Left lung (tissue), 10 donors: ENCODE data around the gene ASB4. TPM values are rescaled to one million over a fixed set of nuclear protein-coding genes. Genes with fewer than 3 reads are reported as not detected.

Experiments
- ATAC-seq: fragments of 200-7000 bp; cut with Tn5 transposase; one replicate; pipeline ENCODE4 v1.9.1; 2020; ENCODE audit warnings: moderate library complexity
- DNase-seq, 4 donors: peaks; one replicate each; pipeline ENCODE4 v3.0.0-alpha.2; 2013 to 2020
- H3K27ac ChIP-seq, 2 donors: fragments of 200-600 bp; sonication (generic) in 1 of 2; one replicate each; pipeline versions ENCODE4 v1.5.0 to v1.8.0; 2020 to 2021
- H3K27me3 ChIP-seq, 2 donors: fragments of 200-600 bp; sonication (generic) in 1 of 2; one replicate each; pipeline versions ENCODE4 v1.5.0 to v1.8.0; 2020 to 2021
- H3K36me3 ChIP-seq, 2 donors: fragments of 200-600 bp; sonication (generic) in 1 of 2; one replicate each; pipeline versions ENCODE4 v1.5.0 to v1.8.0; 2020 to 2021
- H3K4me1 ChIP-seq, 2 donors: fragments of 200-600 bp; one replicate each; pipeline ENCODE4 v1.8.0; 2021
- H3K4me3 ChIP-seq, 2 donors: fragments of 200-600 bp; sonication (generic) in 1 of 2; one replicate each; pipeline versions ENCODE4 v1.5.0 to v1.8.0; 2020 to 2021; ENCODE audit warnings: mild to moderate bottlenecking in 1 of 2
- H3K9me3 ChIP-seq, 2 donors: fragments of 200-600 bp; sonication (generic) in 1 of 2; one replicate each; pipeline versions ENCODE4 v1.5.0 to v1.8.0; 2020 to 2021
- intact Hi-C, 2 donors: fragments of 100-400 bp; cut with DNase I; formaldehyde crosslinking; loops; one replicate each; pipeline versions ENCODE4 v1.11.2 to v1.14.2; 2022
- polyA plus RNA-seq, 6 donors: library from polyadenylated mRNA; unstranded; fragments of 120-200 nt; gene quantifications; one replicate each; pipeline ENCODE4 v1.2.1, GENCODE V29; 2013; ENCODE audit not compliant: insufficient read length in 6 of 6
- total RNA-seq, 2 donors: library from RNA; stranded (reverse); fragmentation: NEBNext Ultra II Directional; extraction: Animal tissue kit (Norgen Biotek cat#: 25700); gene quantifications; one replicate each; pipeline ENCODE4 v1.2.1, GENCODE V29; 2021
- TF ChIP-seq, protein P1 (sequence below), 2 donors: fragments of 200-600 bp; sonication (generic) in 1 of 2; IDR thresholded peaks; one replicate each; pipeline versions ENCODE4 v1.5.0 to v1.8.0; 2021; ENCODE audit warnings: antibody characterized with exemption in 2 of 2
- donor health status: DM: no; HTN: yes; CAD: no.
- donor health status: DM: no; HTN: no; CAD: no.

Gene ASB4
- total and polyA plus RNA-seq, 8 donors, result 0.10 to 1.6 (median 0.87) TPM

DNA sequence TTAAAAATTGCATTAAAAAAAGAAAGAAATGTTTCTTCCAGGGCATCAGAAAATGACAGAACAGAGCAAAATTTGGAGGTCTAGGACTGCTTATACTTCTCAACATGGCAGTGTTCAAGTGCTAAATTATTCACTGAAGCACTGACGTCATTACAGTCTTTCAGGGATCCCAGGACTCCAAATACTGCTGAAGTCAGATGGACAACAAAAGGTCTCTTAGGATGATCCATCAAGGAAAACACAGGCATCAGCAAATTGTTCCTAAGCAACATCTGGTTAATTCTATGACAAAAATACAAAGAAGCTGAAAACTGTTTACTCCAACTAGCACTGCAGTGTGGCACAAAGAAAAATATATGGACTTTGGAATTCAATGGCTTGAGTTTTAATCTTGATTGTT, 58.4 kb downstream of the ASB4 start:
- intact Hi-C loops, result loop anchor here in 1 of 2 donors (5.0 kb wide), 1 partner anchor 143 kb away; no protein-coding TSS in a partner anchor
- H3K36me3 ChIP-seq, result no peaks in the 10 kb centered on the region
- H3K27me3 ChIP-seq, result no peaks in the 10 kb centered on the region
- DNase-seq, result no peak
- TF ChIP-seq, protein P1, sequence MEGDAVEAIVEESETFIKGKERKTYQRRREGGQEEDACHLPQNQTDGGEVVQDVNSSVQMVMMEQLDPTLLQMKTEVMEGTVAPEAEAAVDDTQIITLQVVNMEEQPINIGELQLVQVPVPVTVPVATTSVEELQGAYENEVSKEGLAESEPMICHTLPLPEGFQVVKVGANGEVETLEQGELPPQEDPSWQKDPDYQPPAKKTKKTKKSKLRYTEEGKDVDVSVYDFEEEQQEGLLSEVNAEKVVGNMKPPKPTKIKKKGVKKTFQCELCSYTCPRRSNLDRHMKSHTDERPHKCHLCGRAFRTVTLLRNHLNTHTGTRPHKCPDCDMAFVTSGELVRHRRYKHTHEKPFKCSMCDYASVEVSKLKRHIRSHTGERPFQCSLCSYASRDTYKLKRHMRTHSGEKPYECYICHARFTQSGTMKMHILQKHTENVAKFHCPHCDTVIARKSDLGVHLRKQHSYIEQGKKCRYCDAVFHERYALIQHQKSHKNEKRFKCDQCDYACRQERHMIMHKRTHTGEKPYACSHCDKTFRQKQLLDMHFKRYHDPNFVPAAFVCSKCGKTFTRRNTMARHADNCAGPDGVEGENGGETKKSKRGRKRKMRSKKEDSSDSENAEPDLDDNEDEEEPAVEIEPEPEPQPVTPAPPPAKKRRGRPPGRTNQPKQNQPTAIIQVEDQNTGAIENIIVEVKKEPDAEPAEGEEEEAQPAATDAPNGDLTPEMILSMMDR (IDR thresholded peaks at IDR 0.05), result no peak
- H3K4me1 ChIP-seq, result peaks cover 9 to 45% of the 10 kb centered on the region in 2 donors
- ATAC-seq, result no peak
- H3K4me3 ChIP-seq, result no peak overlapping the region
- H3K9me3 ChIP-seq, result no peaks in the 10 kb centered on the region
- H3K27ac ChIP-seq, result no peak overlapping the region

DNA sequence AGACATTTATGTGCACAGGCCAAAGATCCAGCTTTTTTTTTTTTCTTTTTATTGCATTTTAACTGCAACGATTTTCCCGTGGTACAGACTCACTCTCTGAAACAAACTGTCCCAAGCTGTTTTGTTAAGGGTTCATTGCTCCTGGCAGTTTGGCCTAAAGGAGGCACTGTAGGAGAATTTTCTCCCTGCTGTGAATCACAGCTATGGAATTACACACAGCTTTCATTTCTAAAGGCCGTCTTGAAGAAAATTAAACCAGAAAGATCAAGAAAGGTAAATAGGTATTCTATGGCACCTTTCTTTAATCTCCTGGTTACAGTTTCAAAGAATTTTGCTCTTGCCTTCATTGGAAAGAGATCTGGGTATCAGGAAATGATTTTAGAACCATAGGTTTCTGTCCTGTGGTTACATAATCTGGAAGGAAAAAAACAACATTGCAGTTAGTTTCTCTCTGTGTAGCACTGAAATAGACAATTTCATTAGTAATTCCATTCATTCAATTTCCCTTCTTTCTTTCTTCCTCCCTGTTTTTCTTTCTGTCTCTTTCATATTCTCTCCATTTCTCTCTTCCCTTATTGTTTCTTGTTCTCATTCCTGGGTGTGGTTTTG, 59.4 kb downstream of the ASB4 start:
- intact Hi-C loops, result no loop called here
- ATAC-seq (peak; percentile 90), DNase-seq (peak in 3 of 4 donors; percentile 33 to 66 (median 36))
- no peaks in the 10 kb centered on the region for H3K36me3 ChIP-seq
- peaks cover 16 to 54% of the 10 kb centered on the region in 2 donors for H3K4me1 ChIP-seq
- peak overlapping the region; percentile 63 to 71 for H3K27ac ChIP-seq
- TF ChIP-seq, protein P1 (IDR thresholded peaks at IDR 0.05), result peak; percentile 64 to 68
- no peaks in the 10 kb centered on the region for H3K9me3 ChIP-seq
- peak overlapping the region in 1 of 2 donors; percentile 16 for H3K4me3 ChIP-seq
- H3K27me3 ChIP-seq, result no peaks in the 10 kb centered on the region

GRCh38 chr7:95545673-95546072, 59.9 kb downstream of the ASB4 start:
- intact Hi-C loops, result no loop called here
- Histone ChIP-seq H3K36me3 (no peaks in the 10 kb centered on the region), H3K27ac (peak overlapping the region; percentile 63 to 71), H3K4me3 (peak overlapping the region in 1 of 2 donors; percentile 16), H3K4me1 (peaks cover 21 to 60% of the 10 kb centered on the region in 2 donors), H3K27me3 (no peaks in the 10 kb centered on the region), H3K9me3 (no peaks in the 10 kb centered on the region)
- TF ChIP-seq, protein P1 (IDR thresholded peaks at IDR 0.05), result no peak
- ATAC-seq (no peak), DNase-seq (no peak)

- DNase-seq (no peak), ATAC-seq (no peak)
- Histone ChIP-seq H3K36me3 (no peaks in the 10 kb centered on the region), H3K27me3 (no peaks in the 10 kb centered on the region), H3K9me3 (no peaks in the 10 kb centered on the region), H3K4me3 (no peak overlapping the region), H3K27ac (peak overlapping the region; percentile 22 to 71), H3K4me1 (peaks cover 23 to 67% of the 10 kb centered on the region in 2 donors)
- TF ChIP-seq, protein P1 (IDR thresholded peaks at IDR 0.05), result no peak
- intact Hi-C loops, result no loop called here
Measured at GRCh38 chr7:95546647-95547046, 60.9 kb downstream of the ASB4 start.

DNA sequence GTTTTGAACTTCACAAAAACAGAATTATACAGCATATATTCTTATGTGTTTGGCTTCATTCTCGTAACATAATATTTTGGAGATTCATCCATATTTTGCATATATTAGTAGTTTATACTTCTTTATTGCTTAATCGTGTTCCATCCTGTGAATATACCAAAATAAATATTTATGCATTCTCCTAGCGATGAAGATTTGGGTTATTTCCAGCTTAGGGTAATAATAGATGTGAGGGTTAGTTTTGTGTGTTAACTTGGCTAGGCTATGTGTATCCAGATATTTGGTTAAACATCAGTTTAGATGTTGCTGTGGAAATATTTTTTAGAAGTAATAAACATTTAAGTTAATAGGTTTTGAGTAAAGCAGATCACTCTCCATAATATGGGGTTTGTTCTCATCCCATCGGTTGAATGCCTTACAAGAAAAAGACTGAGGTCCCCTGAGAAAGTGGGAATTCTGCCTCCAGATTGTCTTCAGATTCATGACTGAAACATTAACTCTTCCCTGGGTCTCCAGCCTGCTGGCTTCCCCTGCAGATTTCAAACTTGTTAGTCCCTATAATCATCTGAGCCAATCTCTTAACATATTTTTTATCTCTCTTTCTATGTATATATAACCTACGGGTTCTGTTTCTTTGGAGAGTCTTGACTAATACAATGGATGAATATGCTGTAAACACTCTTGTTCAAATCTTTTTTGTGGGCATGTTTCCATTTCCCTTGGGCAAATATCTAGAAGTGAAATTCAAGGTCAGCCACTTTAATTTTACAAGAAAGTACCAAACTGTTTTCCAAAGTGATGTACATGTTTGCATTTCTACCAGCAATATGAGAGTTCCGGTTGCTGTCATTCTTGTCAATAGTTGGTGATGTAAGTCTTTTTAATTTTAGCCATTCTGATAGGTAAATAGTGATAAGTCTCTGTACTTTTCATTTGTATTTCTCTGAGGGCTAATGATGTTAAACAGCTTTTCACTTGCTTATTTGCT, 61.9 kb downstream of the ASB4 start:
- peaks cover 23 to 67% of the 10 kb centered on the region in 2 donors for H3K4me1 ChIP-seq
- H3K27me3 ChIP-seq, result no peaks in the 10 kb centered on the region
- TF ChIP-seq, protein P1 (IDR thresholded peaks at IDR 0.05), result no peak
- no peak overlapping the region for H3K4me3 ChIP-seq
- H3K27ac ChIP-seq, result peak overlapping the region in 1 of 2 donors; percentile 71
- intact Hi-C loops, result no loop called here
- no peaks in the 10 kb centered on the region for H3K36me3 ChIP-seq
- H3K9me3 ChIP-seq, result no peaks in the 10 kb centered on the region
- DNase-seq, result peak in 2 of 4 donors; percentile 28 to 46
- ATAC-seq, result no peak
